ENCODE measurements around the gene FAM110D. TPM values are rescaled to one million over a fixed set of nuclear protein-coding genes. Genes with fewer than 3 reads are reported as not detected.

The FAM110D gene
- polyA plus RNA-seq, 4 donors = 0.32 to 3.1 (median 0.54) TPM; not detected in 1

GRCh38 chr1:26171084-26172072 lies 12.5 kb downstream of the FAM110D start, which contains the start of gene ZNF593OS:
TSS of gene ZNF593OS (minus strand) at chr1:26171832. CDS start at chr1:26171661, 171 bp downstream.
- DNase-seq (no peak), FAIRE-seq (no peak)
- 94 to 96% (median 94%) methylated on average over 33 to 34 of the region's 34 CpGs for WGBS, 3 donors
- Histone ChIP-seq H3K4me3 (ENCODE audit: low read depth in 1 of 3, low read length in 3 of 3) (peak within 1 kb of the TSS in 2 of 3 donors; percentile 64), H3K36me3 (ENCODE audit: control insufficient read depth in 3 of 3, insufficient read depth in 2 of 3, low read depth in 1 of 3, low read length in 3 of 3) (peaks cover 0 to 15% (median 0%) of the 10 kb centered on the region in 3 donors), H3K27ac (ENCODE audit: low read depth in 1 of 3, low read length in 2 of 3) (peak within 1 kb of the TSS in 1 of 3 donors; percentile 74), H3K9me3 (ENCODE audit: control insufficient read depth in 2 of 2, insufficient read depth in 1 of 2, low read depth in 1 of 2, low read length in 1 of 2) (no peaks in the 10 kb centered on the region), H3K27me3 (ENCODE audit: control insufficient read depth in 3 of 3, insufficient read depth in 3 of 3, low read length in 3 of 3) (no peaks in the 10 kb centered on the region), H3K4me1 (ENCODE audit: control insufficient read depth in 3 of 3, insufficient read depth in 2 of 3, low read depth in 1 of 3, low read length in 2 of 3) (peaks cover 0 to 22% (median 0%) of the 10 kb centered on the region in 3 donors)

- peaks cover 0 to 24% (median 0%) of the 10 kb centered on the region in 3 donors for H3K4me1 ChIP-seq (ENCODE audit: control insufficient read depth in 3 of 3, insufficient read depth in 2 of 3, low read depth in 1 of 3, low read length in 2 of 3)
- no peak for DNase-seq
- H3K4me3 ChIP-seq (ENCODE audit: low read depth in 1 of 3, low read length in 3 of 3) = no peak overlapping the region
- no peaks in the 10 kb centered on the region for H3K27me3 ChIP-seq (ENCODE audit: control insufficient read depth in 3 of 3, insufficient read depth in 3 of 3, low read length in 3 of 3)
- H3K36me3 ChIP-seq (ENCODE audit: control insufficient read depth in 3 of 3, insufficient read depth in 2 of 3, low read depth in 1 of 3, low read length in 3 of 3) = peaks cover 0 to 23% (median 0%) of the 10 kb centered on the region in 3 donors
- H3K27ac ChIP-seq (ENCODE audit: low read depth in 1 of 3, low read length in 2 of 3) = no peak overlapping the region
- no peak for FAIRE-seq
- 89 to 95% (median 93%) methylated on average over 8 of the region's 8 CpGs for WGBS, 3 donors
- no peaks in the 10 kb centered on the region for H3K9me3 ChIP-seq (ENCODE audit: control insufficient read depth in 2 of 2, insufficient read depth in 1 of 2, low read depth in 1 of 2, low read length in 1 of 2)
Observed at GRCh38 chr1:26175346-26175745, 16.5 kb downstream of the FAM110D start.

DNA sequence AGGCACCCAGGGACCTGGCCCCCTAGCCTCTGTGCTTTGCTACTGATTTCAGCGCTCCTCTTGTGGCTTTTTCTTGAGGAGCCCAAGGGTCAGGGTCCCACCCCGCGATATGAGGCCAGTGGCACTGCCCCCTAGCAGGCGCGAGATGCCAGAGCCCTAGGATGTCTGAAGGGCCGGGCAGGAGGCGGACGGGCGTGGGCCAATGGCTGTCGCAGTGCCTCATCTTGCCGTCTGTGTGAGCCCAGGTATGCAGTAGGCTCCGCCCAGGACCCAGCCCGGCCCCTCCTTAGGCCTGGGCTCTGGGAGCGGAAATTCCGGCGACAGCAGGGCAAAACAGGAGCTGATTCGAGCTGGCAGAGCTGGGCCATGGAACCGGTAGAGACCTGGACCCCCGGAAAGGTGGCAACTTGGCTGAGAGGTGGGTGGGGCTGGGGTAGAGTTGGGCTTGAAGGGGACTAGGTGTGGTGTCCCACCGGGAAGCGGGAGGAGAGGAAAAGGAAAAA lies 18.4 kb downstream of the FAM110D start, which contains the start of gene CNKSR1:
CNKSR1 (plus strand) TSS at position 310 of the 503 bp plus-strand sequence; CDS start at position 367, 57 bp downstream.
- no peak for FAIRE-seq
- peak within 1 kb of the TSS; percentile 86 to 97 (median 87) for H3K27ac ChIP-seq (ENCODE audit: low read depth in 1 of 3, low read length in 2 of 3)
- WGBS, 3 donors = 13 to 33% (median 24%) methylated on average over 20 to 21 of the region's 21 CpGs

DNA sequence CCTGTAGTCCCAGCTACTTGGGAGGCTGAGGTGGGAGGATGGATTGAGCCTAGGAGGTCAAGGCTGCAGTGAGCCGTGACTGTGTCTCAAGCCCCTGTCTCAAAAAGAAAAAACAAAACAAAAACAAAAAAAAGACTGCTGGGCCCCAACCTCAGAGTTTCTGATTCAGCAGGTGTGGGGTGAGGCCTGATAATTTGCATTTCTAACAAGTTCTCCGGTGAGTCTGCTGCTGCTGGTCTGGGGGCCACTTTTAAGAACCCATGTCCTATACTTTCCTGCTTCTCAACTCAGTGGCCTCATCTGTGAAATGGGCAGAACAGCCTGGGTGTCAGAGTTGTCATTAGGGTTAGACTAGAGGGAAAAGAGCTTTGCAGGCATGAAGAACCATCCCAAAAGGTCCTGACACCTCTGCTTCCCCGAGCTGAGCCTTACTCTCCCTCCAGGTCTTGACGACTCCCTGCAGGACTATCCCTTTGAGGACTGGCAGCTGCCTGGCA lies 21.2 kb downstream of the FAM110D start:
- 81 to 89% (median 84%) methylated on average over 4 of the region's 4 CpGs for WGBS, 3 donors
- Histone ChIP-seq H3K27me3 (ENCODE audit: control insufficient read depth in 3 of 3, insufficient read depth in 3 of 3, low read length in 3 of 3) (no peaks in the 10 kb centered on the region), H3K9me3 (ENCODE audit: control insufficient read depth in 2 of 2, insufficient read depth in 1 of 2, low read depth in 1 of 2, low read length in 1 of 2) (no peaks in the 10 kb centered on the region), H3K4me1 (ENCODE audit: control insufficient read depth in 3 of 3, insufficient read depth in 2 of 3, low read depth in 1 of 3, low read length in 2 of 3) (peaks cover 0 to 14% (median 0%) of the 10 kb centered on the region in 3 donors), H3K36me3 (ENCODE audit: control insufficient read depth in 3 of 3, insufficient read depth in 2 of 3, low read depth in 1 of 3, low read length in 3 of 3) (peaks cover 0 to 49% (median 8%) of the 10 kb centered on the region in 3 donors), H3K27ac (ENCODE audit: low read depth in 1 of 3, low read length in 2 of 3) (no peak overlapping the region), H3K4me3 (ENCODE audit: low read depth in 1 of 3, low read length in 3 of 3) (no peak overlapping the region)
- DNase-seq (no peak), FAIRE-seq (no peak)

More for the DNA sequence above, 18.4 kb downstream of the FAM110D start, which contains the start of gene CNKSR1:
- H3K4me3 ChIP-seq (ENCODE audit: low read depth in 1 of 3, low read length in 3 of 3) = peak within 1 kb of the TSS in 2 of 3 donors; percentile 56 to 68
- no peaks in the 10 kb centered on the region for H3K27me3 ChIP-seq (ENCODE audit: control insufficient read depth in 3 of 3, insufficient read depth in 3 of 3, low read length in 3 of 3)
- DNase-seq = peak; percentile 94 to 95
- peaks cover 0 to 23% (median 2%) of the 10 kb centered on the region in 3 donors for H3K36me3 ChIP-seq (ENCODE audit: control insufficient read depth in 3 of 3, insufficient read depth in 2 of 3, low read depth in 1 of 3, low read length in 3 of 3)
- peaks cover 0 to 14% (median 0%) of the 10 kb centered on the region in 3 donors for H3K4me1 ChIP-seq (ENCODE audit: control insufficient read depth in 3 of 3, insufficient read depth in 2 of 3, low read depth in 1 of 3, low read length in 2 of 3)
- H3K9me3 ChIP-seq (ENCODE audit: control insufficient read depth in 2 of 2, insufficient read depth in 1 of 2, low read depth in 1 of 2, low read length in 1 of 2) = no peaks in the 10 kb centered on the region

DNA sequence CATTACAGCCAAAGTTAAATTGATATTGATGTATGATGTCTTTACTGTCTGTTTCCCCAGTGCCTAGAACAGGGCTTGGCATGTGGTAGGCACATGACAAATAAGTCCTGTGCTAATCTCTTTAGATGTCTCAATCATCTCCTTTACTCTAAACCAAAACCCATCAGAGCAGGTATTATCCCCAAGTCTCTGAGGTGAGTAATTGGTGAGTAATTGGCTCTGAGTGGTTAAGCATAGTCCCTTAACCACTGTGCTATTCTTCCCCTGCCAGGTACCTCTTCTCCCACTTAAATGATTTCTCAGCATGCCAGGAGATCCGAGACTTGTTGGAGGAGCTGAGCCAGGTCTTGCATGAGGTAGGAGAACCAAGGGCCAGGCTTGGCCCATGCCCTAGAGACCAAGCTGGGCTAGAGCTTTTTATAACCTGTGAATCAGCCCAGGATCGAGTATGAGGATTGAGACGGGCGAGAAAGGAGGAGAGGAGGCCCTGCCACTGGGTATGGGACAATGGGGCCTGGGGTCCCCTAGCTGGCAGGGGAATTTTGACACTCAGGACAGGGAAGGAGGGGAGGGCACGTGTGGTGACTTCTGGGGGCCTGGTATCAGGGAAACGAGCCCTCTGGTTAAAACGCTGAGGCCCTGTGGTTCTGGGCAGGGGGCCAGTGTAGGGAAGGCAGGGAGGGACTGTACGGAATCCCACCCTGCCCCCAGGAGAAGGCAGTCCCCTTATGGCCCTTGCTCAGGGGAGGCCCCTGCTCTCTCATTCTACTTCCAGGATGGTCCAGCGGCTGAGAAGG lies 22.9 kb downstream of the FAM110D start:
- Histone ChIP-seq H3K36me3 (ENCODE audit: control insufficient read depth in 3 of 3, insufficient read depth in 2 of 3, low read depth in 1 of 3, low read length in 3 of 3) (peaks cover 0 to 65% (median 12%) of the 10 kb centered on the region in 3 donors), H3K27ac (ENCODE audit: low read depth in 1 of 3, low read length in 2 of 3) (no peak overlapping the region), H3K27me3 (ENCODE audit: control insufficient read depth in 3 of 3, insufficient read depth in 3 of 3, low read length in 3 of 3) (no peaks in the 10 kb centered on the region), H3K4me3 (ENCODE audit: low read depth in 1 of 3, low read length in 3 of 3) (no peak overlapping the region), H3K9me3 (ENCODE audit: control insufficient read depth in 2 of 2, insufficient read depth in 1 of 2, low read depth in 1 of 2, low read length in 1 of 2) (no peaks in the 10 kb centered on the region), H3K4me1 (ENCODE audit: control insufficient read depth in 3 of 3, insufficient read depth in 2 of 3, low read depth in 1 of 3, low read length in 2 of 3) (peaks cover 0 to 13% (median 0%) of the 10 kb centered on the region in 3 donors)
- WGBS, 3 donors = 73 to 88% (median 77%) methylated on average over 9 of the region's 9 CpGs
- FAIRE-seq (no peak), DNase-seq (no peak)

- no peak for FAIRE-seq
- no peak overlapping the region for H3K4me3 ChIP-seq (ENCODE audit: low read depth in 1 of 3, low read length in 3 of 3)
- no peak overlapping the region for H3K27ac ChIP-seq (ENCODE audit: low read depth in 1 of 3, low read length in 2 of 3)
- H3K36me3 ChIP-seq (ENCODE audit: control insufficient read depth in 3 of 3, insufficient read depth in 2 of 3, low read depth in 1 of 3, low read length in 3 of 3) = peaks cover 0 to 71% (median 14%) of the 10 kb centered on the region in 3 donors
- 77 to 90% (median 84%) methylated on average over 2 to 7 of the region's 7 CpGs for whole genome bisulfite sequencing, 3 donors
- H3K4me1 ChIP-seq (ENCODE audit: control insufficient read depth in 3 of 3, insufficient read depth in 2 of 3, low read depth in 1 of 3, low read length in 2 of 3) = peaks cover 0 to 9% (median 0%) of the 10 kb centered on the region in 3 donors
- H3K9me3 ChIP-seq (ENCODE audit: control insufficient read depth in 2 of 2, insufficient read depth in 1 of 2, low read depth in 1 of 2, low read length in 1 of 2) = no peaks in the 10 kb centered on the region
- no peaks in the 10 kb centered on the region for H3K27me3 ChIP-seq (ENCODE audit: control insufficient read depth in 3 of 3, insufficient read depth in 3 of 3, low read length in 3 of 3)
- DNase-seq = no peak
Observed at GRCh38 chr1:26182383-26182696, 23.5 kb downstream of the FAM110D start.

- no peak for FAIRE-seq
- no peak for DNase-seq
Observed at GRCh38 chr1:26184086-26184485, 25.2 kb downstream of the FAM110D start.

More at GRCh38 chr1:26184086-26184485, 25.2 kb downstream of the FAM110D start:
- Histone ChIP-seq H3K27me3 (ENCODE audit: control insufficient read depth in 3 of 3, insufficient read depth in 3 of 3, low read length in 3 of 3) (no peaks in the 10 kb centered on the region), H3K36me3 (ENCODE audit: control insufficient read depth in 3 of 3, insufficient read depth in 2 of 3, low read depth in 1 of 3, low read length in 3 of 3) (peaks cover 2 to 88% (median 16%) of the 10 kb centered on the region in 3 donors), H3K4me1 (ENCODE audit: control insufficient read depth in 3 of 3, insufficient read depth in 2 of 3, low read depth in 1 of 3, low read length in 2 of 3) (peaks cover 0 to 1% (median 0%) of the 10 kb centered on the region in 3 donors), H3K27ac (ENCODE audit: low read depth in 1 of 3, low read length in 2 of 3) (no peak overlapping the region), H3K9me3 (ENCODE audit: control insufficient read depth in 2 of 2, insufficient read depth in 1 of 2, low read depth in 1 of 2, low read length in 1 of 2) (no peaks in the 10 kb centered on the region), H3K4me3 (ENCODE audit: low read depth in 1 of 3, low read length in 3 of 3) (no peak overlapping the region)
- 89 to 92% (median 89%) methylated on average over 6 to 7 of the region's 7 CpGs for WGBS, 3 donors
